Fibroblast of lung (primary cell): ENCODE results near the gene RAB28.

Experiments used
- EZH2 ChIP-seq: IDR thresholded peaks from 2 replicates; pipeline ENCODE4 v1.5.1; 2012; ENCODE audit warnings: low read length, control low read depth, mild to moderate bottlenecking; ENCODE audit errors: missing control alignments
- TF ChIP-seq, protein P1 (sequence below), 2 donors: IDR thresholded peaks in 1 of 2; conservative IDR thresholded peaks in 1 of 2; 1 replicate in 1 of 2; 2 replicates in 1 of 2; pipeline ENCODE4 v1.5.1; 2011 to 2012; ENCODE audit warnings: low read length in 2 of 2, control low read depth in 1 of 2, inconsistent platforms in 1 of 2, low read depth in 1 of 2, mild to moderate bottlenecking in 1 of 2

DNA sequence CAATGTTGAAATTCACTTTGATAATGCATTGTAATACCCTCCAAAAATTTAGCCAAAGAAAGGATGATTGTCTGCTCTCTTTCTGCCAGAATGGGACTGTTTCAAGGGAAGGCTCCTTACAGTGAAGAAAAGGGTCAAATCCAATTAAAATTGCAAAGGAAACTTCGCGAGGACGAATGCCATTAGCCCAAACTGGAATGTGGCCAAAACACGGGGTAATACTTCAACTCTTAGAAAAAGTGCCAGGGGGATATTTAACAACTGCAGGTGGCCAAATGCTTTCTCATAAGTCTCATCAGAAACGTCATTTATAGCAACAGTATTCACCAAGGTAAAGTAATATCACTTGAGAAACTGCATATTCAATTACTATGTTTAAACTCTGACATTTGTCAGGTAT, 31.1 kb upstream of the RAB28 start:
- TF ChIP-seq, protein P1, sequence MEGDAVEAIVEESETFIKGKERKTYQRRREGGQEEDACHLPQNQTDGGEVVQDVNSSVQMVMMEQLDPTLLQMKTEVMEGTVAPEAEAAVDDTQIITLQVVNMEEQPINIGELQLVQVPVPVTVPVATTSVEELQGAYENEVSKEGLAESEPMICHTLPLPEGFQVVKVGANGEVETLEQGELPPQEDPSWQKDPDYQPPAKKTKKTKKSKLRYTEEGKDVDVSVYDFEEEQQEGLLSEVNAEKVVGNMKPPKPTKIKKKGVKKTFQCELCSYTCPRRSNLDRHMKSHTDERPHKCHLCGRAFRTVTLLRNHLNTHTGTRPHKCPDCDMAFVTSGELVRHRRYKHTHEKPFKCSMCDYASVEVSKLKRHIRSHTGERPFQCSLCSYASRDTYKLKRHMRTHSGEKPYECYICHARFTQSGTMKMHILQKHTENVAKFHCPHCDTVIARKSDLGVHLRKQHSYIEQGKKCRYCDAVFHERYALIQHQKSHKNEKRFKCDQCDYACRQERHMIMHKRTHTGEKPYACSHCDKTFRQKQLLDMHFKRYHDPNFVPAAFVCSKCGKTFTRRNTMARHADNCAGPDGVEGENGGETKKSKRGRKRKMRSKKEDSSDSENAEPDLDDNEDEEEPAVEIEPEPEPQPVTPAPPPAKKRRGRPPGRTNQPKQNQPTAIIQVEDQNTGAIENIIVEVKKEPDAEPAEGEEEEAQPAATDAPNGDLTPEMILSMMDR (conservative IDR thresholded peaks at IDR 0.05 in 1 of 2, IDR thresholded peaks at IDR 0.05 in 1 of 2; ENCODE audit: low read depth in 1 of 2, low read length in 2 of 2) = no peak
- no peak for TF ChIP-seq EZH2
